GM12891 (cell line): ENCODE results near the gene NIT1.
A peak's percentile ranks its signal among the peaks of the same experiment; 100 is the strongest.

Source experiments
- DNase-seq: peaks from one replicate; pipeline ENCODE4 v3.0.0; 2011; ENCODE audit warnings: low spot score; ENCODE audit not compliant: insufficient read length
- FAIRE-seq: peaks from 2 replicates; lab custom pipeline; 2011; peaks lifted over from hg19 to GRCh38; lab: Jason Lieb, UNC
- PAX5 ChIP-seq: IDR thresholded peaks from 2 replicates; pipeline ENCODE4 v1.6.1; 2011; ENCODE audit warnings: low read length, moderate library complexity, mild to moderate bottlenecking; ENCODE audit not compliant: insufficient read depth, severe bottlenecking
- POLR2A ChIP-seq: IDR thresholded peaks from 2 replicates; pipeline ENCODE4 v1.6.1; 2011; ENCODE audit warnings: low read depth, low read length, control low read depth
- POLR2AphosphoS5 ChIP-seq: IDR thresholded peaks from 2 replicates; pipeline ENCODE4 v1.6.1; 2011; ENCODE audit warnings: low read depth, low read length, control low read depth
- POU2F2 ChIP-seq: IDR thresholded peaks from 2 replicates; pipeline ENCODE4 v1.6.1; 2011; ENCODE audit warnings: low read depth, mild to moderate bottlenecking, control low read depth, low read length, moderate library complexity
- SPI1 ChIP-seq: IDR thresholded peaks from 2 replicates; pipeline ENCODE4 v1.6.1; 2011; ENCODE audit warnings: low read depth, low read length, control low read depth
- TAF1 ChIP-seq: IDR thresholded peaks from 2 replicates; pipeline ENCODE4 v1.6.1; 2011; ENCODE audit warnings: low read depth, low read length, control low read depth

The NIT1 gene

DNA sequence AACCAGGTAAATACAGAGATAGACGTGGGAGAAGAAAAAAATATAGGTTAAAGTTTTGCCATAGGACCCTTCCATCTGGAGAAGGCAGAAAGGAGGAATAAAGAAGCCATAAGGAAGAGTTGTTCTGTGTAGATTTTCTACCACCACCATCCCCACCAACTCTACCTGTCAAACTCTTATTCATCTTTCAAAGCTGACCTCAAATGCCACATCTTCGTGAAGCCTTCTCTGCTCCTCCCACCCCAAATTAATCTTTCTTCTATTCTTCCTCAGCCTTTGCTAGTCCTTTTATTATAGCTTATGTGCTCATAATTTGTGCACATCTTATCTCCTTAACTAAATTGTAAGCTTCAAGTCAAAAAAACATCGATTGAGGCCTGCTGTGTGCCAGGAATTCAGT lies 27.3 kb upstream of the NIT1 start:
- no peak for FAIRE-seq

DNA sequence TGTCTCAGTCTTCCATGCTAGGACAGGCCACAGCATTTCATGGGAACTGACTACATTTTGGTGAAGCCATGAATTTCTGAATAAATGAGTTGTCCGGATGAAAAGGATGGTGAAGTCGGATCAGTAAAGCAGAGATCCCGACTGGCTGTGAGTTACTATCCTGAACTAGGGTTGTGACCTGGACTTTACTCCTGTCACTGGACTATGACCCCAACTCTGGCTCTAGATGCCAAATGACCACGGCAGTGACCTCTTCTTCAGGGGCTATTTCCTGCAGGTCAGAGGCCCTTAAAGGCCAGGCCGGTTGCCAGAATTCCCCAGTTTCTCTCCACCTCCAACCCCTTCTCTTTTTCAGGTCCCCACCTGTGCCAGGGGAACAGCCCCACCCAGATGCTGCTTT lies 26.8 kb upstream of the NIT1 start:
- no peak for DNase-seq
- TF ChIP-seq TAF1 (no peak), POU2F2 (no peak), SPI1 (no peak), POLR2AphosphoS5 (no peak), PAX5 (no peak), POLR2A (no peak)
- FAIRE-seq = no peak

More for the DNA sequence above, 27.3 kb upstream of the NIT1 start:
- TF ChIP-seq SPI1 = no peak
- TF ChIP-seq TAF1 = no peak
- TF ChIP-seq PAX5 = no peak
- no peak for TF ChIP-seq POLR2AphosphoS5
- no peak for TF ChIP-seq POU2F2
- TF ChIP-seq POLR2A = no peak
- DNase-seq = no peak

DNA sequence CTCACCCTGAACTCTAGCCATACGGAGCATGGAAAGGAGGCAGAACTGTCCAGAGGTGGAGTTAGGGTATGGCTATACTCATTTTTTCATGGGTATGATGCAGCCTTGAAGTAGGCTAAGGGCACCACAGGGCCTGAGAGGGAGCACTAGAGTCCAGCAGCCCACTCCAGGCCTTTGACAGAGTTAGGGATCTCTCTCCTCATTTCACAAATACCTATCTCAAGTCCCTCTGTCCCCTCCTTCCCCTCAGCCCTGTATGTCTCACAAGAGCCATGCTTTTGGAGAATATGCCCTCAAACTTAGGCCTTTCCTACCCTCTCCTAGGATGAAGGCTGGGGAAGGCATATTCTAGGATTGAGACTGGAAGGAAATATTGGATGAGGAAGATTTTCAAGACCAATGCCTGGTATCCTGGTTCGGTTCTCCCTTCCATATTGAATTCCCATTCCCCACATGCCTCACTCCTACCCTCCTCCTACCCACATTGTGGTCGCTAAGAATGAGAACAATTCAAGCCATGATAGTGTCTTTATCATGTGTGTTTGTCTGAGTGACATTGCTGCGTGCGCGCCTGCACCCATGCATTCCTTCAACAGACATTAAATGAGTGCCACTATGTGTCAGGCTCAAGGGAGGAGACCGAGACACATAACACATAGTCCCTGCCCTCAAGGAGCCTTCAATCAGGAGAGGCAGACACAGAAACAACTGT lies 26.0 kb upstream of the NIT1 start:
- TF ChIP-seq POU2F2 (no peak), TAF1 (no peak), PAX5 (no peak), SPI1 (no peak), POLR2A (no peak), POLR2AphosphoS5 (no peak)
- FAIRE-seq = no peak
- no peak for DNase-seq

DNA sequence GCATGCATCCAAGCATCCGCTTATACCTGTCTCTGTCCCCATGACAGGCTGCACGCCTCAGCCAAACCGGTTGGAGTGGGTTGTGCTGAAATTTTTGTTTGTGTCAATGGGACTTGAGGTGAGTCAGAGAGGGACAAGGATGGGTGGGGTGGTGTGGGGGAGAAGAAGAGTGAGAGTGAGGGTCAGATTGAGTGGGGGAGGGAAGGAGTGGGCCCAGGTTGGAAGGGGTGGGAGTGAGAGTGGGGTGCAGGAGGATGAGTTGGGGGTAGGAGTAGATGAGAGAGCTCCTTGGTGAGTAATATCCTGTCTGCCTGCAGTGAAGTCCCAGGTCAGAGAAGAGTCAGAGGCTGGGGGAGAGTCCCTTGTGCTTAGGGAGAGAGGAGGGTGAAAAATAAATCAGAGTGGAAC lies 25.3 kb upstream of the NIT1 start:
- DNase-seq (no peak), FAIRE-seq (no peak)
- TF ChIP-seq SPI1 = no peak
- no peak for TF ChIP-seq TAF1
- TF ChIP-seq PAX5 = no peak
- TF ChIP-seq POLR2AphosphoS5 = no peak
- no peak for TF ChIP-seq POLR2A
- TF ChIP-seq POU2F2 = no peak

DNA sequence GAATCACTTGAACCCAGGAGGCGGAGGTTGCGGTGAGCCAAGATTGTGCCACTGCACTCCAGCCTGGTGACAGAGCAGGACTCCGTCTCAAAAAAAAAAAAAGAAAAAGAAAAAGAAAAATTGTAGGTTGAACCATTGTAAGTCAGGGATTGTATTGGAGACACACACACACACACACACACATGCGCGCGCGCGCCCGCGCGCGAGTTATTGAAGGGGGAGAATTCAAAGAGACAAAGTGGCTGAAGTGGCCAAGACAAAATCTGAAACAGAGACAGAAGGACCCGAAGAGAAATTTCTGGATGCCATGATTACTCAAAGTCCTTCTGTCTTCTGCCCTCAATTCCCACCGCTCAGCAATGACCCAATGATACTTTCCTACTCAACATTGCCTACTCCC lies 23.4 kb upstream of the NIT1 start:
- no peak for TF ChIP-seq PAX5
- no peak for FAIRE-seq
- DNase-seq = no peak

DNA sequence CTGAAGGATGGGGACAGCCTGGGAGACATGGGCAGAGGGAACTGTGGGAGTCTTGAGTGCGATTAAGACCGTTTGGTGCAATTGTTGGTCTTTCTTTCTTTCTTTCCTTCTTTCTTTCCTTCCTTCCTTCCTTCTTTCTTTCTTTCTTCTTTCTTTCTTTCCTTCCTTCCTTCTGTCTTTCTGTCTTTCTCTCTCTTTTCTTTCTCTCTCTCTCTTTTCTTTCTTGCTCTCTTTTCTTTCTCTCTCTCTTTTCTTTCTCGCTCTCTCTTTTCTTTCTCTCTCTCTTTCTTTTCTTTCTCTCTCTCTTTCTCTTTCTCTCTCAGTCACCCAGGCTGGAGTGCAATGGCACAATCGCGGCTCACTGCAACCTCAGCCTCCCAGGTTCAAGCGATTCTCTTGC lies 22.7 kb upstream of the NIT1 start:
- TF ChIP-seq PAX5 (no peak), POU2F2 (no peak), POLR2A (no peak), POLR2AphosphoS5 (no peak), TAF1 (no peak), SPI1 (no peak)
- DNase-seq (no peak), FAIRE-seq (no peak)

DNA sequence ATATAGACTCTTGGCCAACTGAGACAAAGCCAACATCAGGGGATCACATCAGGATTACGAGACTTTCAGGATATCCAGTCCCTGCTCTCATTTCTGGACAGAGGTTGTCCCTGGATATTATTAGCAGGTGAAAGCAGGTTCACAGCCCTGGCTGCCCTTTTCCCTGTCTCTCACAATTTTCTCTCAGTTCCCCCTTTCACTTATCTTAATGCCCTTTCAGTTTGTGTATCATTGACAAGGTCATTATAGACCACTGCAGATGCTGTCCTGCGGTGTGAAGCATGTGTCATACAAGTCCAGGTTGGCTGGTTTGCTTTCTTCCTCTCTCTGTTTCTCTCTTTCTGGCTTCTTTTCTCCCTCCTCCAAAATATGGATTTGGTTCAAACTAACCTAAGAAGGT lies 21.9 kb upstream of the NIT1 start:
- FAIRE-seq = peak; percentile 75
- DNase-seq = no peak
- TF ChIP-seq SPI1 (peak; percentile 93), PAX5 (no peak), POLR2A (no peak), POLR2AphosphoS5 (no peak), TAF1 (no peak), POU2F2 (peak; percentile 39; the same call in 1 of the 2 replicates)

DNA sequence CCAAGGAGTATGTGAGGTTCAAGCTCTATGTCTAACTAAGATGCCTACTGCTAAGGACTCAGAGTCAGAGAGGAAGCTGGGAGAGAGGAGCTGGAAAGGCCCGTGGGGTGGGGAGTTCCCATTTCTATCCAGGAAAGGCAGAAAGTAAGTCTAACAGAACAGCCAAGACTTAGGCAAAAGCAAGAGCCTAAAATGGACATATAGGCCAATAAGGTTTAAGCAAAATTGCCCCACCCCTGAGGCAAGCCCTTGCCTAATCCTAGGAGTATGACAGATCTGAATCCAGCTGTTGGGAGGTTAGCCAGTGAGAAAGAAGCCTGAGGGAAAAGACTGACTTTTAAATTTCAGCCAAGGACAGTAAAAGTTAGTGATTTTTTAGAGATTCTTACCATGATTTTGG lies 21.4 kb upstream of the NIT1 start:
- DNase-seq = no peak
- no peak for FAIRE-seq
- TF ChIP-seq POLR2A (no peak), PAX5 (no peak), POLR2AphosphoS5 (no peak), SPI1 (no peak), TAF1 (no peak), POU2F2 (no peak)

DNA sequence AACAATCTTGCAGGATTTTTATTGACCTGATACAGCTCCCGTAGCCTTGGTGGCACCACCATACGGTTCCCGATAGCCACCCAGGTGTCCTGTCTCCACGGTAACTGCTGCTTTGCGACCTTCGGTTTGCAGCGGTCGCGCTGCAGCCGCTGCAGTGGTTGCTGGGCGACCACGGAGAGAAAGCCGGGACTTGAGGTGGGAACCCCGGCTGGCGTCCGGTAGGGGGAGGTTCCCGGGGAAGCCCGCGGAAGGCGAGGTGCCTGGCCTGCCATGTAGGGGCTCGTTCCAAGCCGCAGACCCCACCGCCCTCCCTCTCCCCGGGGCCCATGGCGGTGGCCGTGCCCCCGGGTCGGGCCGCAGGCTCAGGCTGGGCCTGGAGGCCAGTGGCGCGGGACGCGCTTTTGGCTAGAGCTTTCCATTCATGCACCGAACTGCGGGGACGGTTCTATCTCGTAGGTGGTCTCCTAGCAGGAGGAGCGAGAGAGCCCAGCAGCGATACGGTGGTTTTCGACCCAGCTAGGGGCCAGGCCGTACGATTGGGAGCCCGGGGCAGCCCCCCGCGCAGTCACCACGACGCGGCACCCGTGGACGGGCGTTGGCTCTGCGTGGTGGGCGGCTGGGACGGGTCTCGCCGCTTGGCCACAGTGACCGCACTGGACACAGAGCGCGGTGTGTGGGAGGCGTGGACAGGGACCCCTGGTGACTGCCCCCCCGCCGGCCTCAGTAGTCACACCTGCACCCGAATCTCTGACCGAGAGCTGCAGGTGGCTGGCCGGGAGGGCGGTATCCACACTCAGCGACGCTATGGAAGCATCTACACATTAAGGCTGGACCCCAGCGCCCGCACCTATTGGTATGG lies 19.5 kb upstream of the NIT1 start, which contains the start of gene KLHDC9:
TSS of gene KLHDC9 (plus strand) at position 152 of the 859 bp plus-strand sequence. CDS start at position 327, 175 bp downstream.
- FAIRE-seq (peak; percentile 97), DNase-seq (peak; percentile 94)
- TF ChIP-seq PAX5 = no peak
- TF ChIP-seq SPI1 = no peak
- no peak for TF ChIP-seq POLR2A
- TF ChIP-seq POLR2AphosphoS5 = no peak
- TF ChIP-seq TAF1 = no peak
- no peak for TF ChIP-seq POU2F2
